HG02970 (cell line): Measurements from ENCODE around the gene TOX2.

Source experiments
- ATAC-seq: cut with Tn5 transposase; IDR thresholded peaks from one replicate; pipeline ENCODE4 v1.9.1; 2021; ENCODE audit warnings: mild to moderate bottlenecking, moderate library complexity, moderate number of reproducible peaks; ENCODE audit not compliant: unreplicated experiment, low FRiP score

The TOX2 gene

DNA sequence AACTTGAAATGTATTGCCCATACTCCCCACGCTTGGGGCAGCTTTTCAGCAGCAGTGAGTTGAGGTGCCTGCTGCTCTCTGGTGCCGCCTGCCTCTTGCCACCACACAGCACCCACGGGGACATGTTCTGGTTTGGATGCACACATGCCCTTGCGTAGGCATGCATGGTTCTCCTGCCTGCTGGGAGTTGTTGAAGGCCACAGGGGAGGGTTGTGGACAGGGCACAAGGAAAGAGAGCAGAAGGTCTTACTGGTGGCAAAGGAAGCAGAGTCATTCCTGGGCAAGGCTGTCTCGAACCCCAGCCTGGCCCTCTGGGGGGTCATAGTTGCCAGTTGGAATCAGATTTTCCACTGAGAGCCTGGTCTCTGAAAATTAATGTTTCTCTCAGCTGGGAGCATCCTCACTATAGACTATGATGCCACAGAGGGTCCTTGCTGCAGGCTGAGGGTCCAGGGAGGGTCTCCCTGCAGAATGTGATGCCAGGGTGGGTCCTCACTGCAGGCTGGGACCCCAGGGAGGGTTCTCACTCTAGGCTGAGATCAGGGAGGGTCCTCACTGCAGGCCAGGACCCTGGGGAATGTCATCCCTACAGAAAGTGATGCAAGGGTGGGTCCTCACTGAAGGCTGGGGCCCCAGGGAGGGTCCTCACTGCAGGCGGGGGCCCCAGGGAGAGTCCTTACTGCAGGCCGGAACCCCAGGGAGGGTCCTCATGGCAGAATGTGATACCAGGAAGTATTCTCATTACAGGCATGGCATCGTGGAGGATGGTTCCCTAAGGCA, 59.2 kb downstream of the TOX2 start:
- ATAC-seq, result no peak

DNA sequence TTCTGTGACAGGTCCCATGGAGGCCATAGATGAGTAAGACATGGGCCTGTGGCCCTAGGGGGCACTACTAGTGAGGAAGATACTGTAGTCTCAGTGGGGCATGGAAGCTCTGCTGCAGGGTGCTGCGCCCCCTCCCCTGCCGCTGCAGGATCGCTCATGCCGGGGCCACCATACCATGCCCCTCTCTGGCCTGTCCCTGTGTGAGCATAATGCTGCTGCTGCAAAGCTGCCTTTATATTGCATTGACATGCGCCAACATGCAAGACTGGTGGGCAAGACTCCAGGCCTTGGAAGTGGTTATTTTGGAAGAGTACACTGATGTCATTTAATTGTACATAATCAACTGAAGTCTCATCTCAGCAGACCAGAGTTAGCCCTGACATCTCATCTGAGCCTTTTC, 60.0 kb downstream of the TOX2 start:
- ATAC-seq, result no peak

GRCh38 chr20:43975096-43975768, 60.6 kb downstream of the TOX2 start:
- ATAC-seq, result no peak

- ATAC-seq, result no peak
Observed at GRCh38 chr20:43976547-43976946, 61.9 kb downstream of the TOX2 start.

- ATAC-seq, result no peak
Observed at GRCh38 chr20:43977252-43977651, 62.6 kb downstream of the TOX2 start.

- ATAC-seq, result no peak
Observed at GRCh38 chr20:43977962-43978361, 63.3 kb downstream of the TOX2 start.

DNA sequence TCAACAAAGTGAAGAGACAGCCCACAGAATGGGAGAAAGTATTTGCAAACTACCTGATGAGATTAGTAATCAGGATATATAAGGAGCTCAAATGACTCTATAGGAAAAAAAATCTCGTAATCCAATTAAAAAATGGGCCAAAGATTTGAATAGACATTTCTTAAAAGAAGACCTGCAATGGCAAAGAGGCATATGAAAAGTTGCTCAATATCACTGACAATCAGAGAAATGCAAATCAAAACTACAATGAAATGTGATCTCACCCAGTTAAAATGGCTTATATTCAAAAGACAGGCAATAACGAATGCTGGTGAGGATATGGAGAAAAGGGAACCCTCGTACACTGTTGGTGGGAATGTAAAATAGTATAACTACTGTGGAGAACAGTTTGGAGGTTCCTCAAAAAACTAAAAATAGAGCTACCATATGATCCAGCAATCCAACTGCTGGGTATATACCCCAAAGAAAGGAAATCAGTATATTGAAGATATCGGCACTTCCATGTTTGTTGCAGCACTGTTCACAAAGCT, 65.0 kb downstream of the TOX2 start:
- no peak for ATAC-seq

- ATAC-seq, result no peak
Observed at GRCh38 chr20:43981540-43981939, 66.9 kb downstream of the TOX2 start.

DNA sequence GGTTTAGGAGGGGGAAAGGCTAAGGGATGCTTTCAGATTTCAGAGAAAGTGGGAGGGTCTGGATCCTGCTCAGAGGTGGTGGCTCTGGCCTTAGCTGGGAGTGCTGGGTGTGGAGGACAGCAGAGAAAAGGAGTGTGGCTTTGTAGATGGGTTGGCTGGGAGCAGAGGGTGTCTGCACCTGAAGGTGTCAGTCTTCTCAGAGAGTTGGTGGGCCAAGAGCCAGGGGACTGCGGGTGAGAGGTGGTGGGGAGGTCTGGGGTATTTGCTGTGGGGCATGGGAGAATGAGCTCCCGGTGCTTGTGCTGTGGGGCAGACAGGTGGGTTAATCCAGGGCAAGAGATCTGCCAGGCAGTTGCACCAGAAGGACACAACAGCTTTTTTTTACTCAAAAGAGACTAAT, 67.4 kb downstream of the TOX2 start:
- no peak for ATAC-seq

GRCh38 chr20:43982886-43983285, 68.2 kb downstream of the TOX2 start:
- no peak for ATAC-seq

- no peak for ATAC-seq
Observed at GRCh38 chr20:43983359-43983758, 68.7 kb downstream of the TOX2 start.

GRCh38 chr20:43983904-43984361, 69.3 kb downstream of the TOX2 start:
- ATAC-seq, result no peak

DNA sequence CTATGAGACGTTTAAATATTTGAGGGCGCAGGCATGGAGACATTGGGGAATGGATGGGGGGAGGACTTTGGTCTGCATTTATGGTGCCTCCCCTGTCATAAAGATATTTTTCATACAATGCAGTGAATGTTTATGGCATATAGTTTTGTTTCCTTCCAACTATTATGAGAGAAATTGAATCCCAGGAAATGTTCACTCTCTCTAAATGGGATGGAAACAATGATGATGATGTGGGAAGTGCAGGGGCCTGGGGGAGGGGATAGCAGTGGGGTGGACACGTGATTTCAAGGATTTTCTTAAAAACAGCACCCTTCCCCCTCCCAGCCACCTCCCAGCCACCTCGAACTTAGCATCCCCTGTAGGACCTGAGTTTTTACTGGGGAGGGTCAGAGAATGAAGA, 69.9 kb downstream of the TOX2 start:
- ATAC-seq, result no peak

- ATAC-seq, result no peak
Observed at GRCh38 chr20:43985121-43985520, 70.5 kb downstream of the TOX2 start.

DNA sequence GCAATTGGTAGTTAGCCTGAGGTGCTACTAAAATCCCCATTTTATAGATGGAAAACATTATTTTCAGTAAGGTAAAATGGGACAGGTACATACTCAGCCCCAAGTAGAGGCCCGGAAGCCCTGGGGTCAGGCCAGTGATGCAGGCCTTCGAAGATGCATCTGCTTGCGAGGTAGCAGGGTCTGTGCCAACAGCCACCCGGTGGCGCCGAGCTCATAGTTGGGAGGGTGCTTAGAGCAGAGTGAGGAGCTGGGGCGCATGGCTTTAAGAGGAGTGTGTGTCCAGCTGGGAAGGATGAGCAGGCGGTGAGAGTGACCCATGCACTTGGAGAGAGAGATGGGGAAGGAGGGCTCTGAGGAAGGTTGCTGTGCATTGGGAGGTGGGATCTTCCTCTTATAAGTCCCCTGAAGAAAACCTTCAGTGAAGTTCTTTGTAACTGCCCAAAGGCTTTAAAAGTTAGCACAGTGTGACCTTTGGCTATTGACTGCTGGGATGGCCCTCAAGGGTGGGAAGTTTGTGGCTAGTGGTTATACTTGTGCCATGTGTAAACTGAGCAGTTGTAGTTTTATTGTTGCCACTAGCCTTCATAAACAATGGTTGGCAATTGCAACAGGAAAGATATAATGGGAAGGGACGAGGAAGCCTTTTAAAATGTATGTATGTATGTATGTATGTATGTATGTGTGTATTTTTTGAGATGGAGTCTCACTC, 71.1 kb downstream of the TOX2 start:
- no peak for ATAC-seq

DNA sequence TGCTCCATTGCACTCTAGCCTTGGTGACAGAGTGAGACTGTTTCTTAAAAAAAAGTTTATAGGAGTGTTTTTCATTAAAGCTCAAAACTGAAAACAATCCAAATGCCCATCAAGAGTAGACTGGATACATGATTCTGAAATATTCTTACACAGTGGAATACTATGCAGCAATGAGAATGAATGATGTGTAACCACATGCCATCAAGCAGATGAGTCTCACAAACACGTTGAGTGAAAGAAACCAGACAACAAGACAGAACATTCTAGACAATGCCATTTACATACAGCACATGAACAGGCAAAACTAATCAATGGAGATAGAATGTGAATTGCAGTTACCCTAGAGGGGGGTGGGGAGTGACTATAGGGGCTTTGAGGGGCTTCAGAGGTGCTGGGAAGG, 72.4 kb downstream of the TOX2 start:
- ATAC-seq, result no peak

DNA sequence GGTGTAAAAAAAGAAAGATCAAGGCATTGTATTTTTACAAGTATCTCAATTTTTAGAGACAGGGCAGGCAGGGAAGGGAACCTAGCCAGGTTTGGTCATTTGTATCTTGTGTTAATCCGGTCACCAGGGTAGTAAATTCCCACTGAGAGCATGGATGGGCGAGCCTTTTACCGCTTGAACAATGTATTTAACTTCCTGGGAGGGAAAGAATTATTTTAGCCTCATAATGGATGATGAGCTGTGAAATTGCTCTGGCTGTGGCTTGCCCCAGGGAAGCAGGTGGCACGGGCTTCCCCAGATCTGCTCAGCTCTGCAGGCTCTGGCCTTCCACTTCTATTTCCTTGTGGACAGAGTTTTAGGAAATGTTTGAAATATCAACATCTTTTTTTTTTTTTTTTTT, 72.9 kb downstream of the TOX2 start:
- ATAC-seq, result no peak

DNA sequence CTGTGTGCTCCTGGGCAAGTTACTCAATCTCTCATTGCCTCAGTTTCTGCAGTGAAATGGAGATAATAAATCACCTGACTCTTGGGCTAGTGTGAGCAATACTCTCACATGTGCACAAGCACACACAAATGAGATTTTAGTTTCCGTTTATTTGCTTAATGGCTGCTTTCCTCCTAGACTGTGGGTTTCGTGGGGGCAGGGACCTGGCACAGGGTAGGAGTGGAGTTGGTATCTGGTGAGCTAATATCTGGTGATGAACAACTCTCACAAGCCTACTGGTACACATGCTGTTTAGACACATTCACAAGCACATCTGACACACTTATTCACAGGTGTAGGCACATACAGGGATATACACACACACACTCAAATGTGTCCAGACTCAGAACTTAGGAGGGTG, 73.8 kb downstream of the TOX2 start:
- no peak for ATAC-seq

- ATAC-seq, result no peak
Observed at GRCh38 chr20:43988867-43989266, 74.2 kb downstream of the TOX2 start.

GRCh38 chr20:43991261-43991660, 76.6 kb downstream of the TOX2 start:
- no peak for ATAC-seq

- no peak for ATAC-seq
Observed at GRCh38 chr20:43991982-43992381, 77.3 kb downstream of the TOX2 start.
